G401.6 (cell line): ENCODE measurements around the gene DUSP6.

Experiments
- FAIRE-seq: peaks from 2 replicates; lab custom pipeline; 2012; peaks lifted over from hg19 to GRCh38; lab: Jason Lieb, UNC

The DUSP6 gene, protein sequence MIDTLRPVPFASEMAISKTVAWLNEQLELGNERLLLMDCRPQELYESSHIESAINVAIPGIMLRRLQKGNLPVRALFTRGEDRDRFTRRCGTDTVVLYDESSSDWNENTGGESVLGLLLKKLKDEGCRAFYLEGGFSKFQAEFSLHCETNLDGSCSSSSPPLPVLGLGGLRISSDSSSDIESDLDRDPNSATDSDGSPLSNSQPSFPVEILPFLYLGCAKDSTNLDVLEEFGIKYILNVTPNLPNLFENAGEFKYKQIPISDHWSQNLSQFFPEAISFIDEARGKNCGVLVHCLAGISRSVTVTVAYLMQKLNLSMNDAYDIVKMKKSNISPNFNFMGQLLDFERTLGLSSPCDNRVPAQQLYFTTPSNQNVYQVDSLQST

DNA sequence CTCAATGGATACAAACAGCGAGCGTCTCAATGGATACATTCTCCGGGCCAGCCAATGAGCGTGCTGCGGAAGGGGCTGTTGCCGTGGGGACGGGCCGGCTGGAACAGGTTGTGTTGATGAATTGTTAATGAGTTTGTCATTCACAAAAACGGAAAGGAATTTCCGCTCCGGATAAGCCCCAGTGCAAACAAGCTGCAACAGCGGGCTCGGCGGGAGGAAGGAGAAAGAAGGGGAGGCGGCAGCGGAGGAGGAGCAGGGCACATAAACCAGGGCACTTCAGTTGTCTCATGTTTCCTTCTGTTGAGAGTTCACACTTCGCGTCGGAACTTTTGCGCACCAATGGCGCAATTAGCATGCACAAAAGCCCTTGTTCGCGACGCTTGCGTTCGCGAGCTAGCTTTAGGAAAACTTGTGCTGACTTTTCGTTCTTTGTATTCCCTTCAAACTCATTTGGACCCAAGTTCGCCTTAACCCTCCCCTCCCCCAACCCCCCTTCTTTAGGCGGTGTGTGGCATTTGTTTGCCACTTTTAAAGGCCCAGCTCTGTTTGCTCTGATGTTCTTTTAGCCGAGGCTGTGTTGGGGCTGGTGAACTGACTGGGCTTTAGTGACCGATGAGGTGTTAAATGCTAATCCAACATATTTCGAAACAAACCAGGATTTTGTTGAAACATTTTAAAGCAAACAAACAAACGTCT is at the start of gene DUSP6:
DUSP6 (minus strand) TSS at position 10 of the 696 bp plus-strand sequence. CDS start 462 bp downstream, outside the sequence.
- FAIRE-seq, result peak; percentile 98

DNA sequence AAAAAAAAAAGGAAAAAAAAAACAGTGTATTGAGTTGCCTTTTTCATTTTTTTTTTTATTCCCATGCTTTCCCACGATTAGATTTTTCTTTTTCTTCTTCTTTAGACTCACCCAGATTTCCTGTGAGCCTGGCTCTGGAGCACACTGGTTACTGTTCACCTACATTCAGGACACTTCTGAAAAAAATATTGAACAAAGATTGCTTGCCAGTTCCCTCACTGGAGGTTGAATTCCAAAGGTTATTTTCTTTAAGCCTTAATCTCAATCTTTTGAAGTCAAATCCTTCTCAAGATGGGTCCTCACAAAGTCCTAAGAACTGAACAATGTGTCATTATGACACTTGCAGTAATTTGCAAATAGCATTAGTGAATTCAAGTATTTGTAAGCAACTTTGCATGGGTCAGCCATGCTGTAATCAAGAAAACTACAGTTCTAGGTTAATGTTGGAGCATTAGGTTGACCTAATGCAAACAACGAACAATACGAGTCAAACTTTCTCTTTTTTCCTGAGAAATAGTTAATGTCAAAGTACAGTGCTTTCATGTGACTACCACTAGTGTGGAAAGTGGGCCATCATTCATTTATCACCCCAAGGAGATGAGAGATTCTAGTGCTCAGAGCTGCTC is 49.2 kb upstream of the DUSP6 start:
- FAIRE-seq, result no peak

DNA sequence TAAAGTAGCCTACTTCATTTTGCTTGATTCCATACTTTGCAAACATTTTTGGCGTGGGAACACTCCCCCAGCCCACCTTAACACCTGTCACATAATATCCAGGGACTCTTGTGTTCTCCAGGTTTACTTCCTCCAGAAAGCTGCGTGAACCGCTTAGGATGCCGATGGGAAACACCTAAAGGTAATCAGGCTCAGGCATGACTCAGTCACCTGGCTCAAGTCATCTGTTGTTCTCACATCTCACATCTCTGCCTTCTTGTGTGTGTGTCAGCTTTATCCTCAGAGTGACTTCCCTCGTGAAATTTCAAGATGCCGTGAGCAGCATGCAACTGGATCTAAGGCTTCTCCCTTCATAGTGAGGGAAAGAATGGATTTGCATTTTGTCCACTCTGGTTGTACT is 48.1 kb upstream of the DUSP6 start:
- FAIRE-seq, result no peak

DNA sequence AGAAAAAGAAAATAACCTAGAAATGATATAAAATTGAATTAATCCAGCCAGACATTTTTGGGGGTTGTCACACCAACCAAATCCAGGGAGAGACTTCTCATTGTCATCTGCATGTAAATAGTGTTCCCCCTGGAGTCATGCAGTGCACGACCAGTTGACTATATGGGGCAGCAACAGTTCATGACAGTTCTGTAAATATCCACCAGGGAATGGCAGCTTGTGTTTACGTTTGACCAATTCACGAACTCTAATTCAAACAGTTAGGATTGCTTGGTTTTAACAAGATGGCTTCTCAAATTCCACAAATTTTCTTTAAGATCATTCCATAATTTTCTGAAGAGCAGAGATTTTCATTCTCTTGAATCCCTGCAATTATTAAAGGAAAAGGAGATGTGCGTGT is 43.4 kb upstream of the DUSP6 start:
- no peak for FAIRE-seq

DNA sequence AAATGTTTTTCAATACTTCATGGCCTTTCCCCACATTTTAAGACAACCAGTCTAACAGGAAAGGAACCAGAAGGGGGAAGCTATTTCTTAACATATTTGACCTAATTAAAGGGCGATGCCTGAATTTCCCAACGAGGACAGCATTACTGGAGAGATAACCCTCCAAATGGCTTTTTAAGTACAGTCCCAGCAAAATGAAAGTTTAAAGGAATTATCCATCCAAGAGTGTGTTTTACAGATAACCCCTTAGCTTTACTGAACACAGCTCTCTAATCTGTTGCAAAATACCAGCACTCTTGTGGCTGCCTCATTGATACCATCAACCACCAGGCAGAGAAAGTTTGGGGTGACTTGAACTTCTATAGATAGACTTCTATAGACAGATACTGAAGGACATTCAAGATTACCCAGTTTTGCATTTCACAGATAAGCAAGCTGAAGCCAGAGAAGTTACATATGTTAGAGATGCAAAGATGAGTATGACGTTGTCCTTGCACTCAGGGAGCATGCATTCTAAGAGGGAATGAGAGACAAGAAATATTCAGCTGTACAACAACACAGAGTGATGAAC is 41.3 kb upstream of the DUSP6 start:
- no peak for FAIRE-seq

DNA sequence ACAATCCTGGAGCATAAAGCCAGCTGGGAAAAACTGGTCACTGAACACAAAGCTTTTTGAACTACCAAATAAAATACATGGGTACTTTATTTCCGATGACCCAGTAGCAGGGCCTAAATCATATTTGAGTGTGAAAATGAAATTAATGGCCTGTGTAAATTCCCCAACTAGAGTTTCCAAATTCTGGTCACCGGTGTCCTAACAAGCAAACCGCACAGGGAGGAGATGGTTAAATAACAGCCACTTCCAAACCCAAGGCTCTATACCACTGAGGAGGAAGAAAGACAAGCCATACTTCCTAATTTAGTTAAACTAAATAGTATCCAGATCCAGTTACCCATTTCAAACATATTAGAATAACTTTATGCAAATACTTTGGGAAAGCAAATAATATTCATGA is 40.1 kb upstream of the DUSP6 start:
- no peak for FAIRE-seq

DNA sequence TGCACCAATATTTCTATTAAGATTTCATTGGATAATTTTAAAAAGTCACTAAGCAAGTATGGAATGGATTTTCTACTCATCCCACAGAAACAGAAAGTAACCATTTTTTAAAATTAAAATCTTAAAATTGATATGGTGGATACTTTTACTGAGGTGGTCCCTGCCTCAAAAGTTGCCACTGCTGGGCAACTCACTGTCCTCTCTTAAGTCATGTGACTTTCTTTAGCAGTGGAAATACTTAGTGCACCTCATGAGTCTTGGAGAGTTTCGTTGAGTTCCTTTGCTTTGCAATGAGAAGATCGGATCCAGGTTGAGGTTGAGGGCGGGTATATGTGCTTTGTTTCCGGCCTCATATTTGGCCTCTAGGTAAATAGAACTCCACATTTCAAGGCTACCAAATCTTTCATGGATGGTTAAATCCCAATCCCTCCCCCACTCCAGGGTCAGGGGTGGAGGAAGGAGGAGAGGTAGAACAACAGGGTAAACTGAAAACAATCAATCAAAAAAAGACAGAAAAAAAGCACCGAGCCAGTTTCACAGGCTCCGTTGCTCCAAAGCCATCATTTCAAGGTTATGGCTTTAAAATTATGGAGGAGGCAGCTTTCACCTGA is 39.5 kb upstream of the DUSP6 start:
- FAIRE-seq, result peak; percentile 3

DNA sequence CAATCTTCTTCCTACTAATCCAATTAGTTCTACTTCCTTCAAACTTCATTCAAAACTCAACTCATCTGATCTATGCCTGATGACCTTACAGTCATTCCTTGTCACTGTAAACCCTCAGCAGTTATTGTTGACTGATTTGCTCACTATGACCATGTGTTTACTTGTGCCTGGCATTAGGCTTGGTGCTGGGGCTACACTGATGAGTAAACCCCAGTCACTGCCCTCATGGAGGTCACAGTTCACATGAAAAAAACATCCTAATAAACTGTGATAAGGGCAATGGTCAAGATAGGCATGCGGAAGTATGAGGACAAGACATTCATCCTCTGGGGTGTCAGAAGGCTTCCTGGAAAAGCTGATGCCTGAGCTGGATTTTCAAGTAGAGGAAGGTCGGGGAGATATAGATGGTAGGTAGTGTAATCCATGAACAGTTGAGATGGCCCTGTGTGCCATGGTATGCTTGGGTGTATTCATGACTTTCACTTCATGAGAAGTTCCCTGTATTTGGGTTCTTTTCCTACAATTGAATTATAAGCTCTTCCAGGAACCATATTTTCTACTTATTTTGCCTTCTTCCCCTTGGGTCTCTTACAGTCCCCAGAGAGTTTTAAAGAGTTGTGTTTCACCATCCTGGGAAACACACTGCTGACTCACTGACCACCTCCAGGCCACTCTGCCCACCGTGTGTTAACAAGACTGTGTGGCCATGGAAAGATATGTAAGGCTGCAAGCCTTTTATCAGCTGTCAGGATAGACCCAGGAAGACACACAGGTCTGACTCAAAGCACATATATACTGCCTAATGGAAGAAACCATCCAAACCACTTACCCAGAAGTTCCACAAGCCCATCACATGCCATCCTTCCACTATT is 38.7 kb upstream of the DUSP6 start:
- FAIRE-seq, result peak; percentile 96

DNA sequence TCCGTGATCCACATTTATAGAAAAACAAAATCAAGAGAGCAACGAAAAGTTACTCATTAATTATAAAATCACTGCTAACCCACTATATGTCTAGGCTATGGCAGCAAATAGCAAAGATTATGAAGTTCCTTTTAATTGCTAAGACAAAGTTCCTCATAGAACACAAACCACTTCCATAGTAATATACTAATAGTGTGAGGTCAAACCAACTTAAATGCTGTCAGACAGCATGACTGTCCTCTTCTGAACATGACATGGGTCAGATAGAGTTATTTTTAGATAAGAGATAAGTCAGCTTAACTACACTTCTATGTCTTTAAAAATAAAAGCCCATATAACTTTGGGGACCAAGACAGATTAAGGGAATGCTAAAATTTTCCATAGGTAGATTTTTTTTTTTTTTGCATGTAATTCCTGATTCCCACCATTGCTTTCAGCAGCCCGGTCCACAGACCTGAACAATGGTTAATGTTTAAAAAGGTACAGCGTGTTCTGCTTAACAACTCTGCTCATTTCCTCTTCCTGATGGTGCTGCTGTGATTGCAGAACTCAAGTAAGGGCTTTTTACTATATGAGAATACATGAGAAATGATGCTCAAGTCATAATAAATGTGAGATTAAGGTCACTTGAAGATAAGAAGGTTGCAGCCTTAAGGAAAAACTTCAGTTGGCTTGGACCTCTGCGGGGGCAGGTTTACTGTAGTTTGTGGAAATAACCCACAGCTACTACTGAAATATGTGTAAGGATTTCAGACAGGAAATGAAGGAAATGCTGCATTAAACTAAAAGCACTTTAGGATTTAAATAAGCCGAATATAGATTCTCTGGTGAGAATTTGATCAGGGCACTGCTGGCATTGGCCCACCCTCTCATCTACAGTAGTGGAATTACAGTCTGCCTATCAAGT is 37.7 kb upstream of the DUSP6 start:
- no peak for FAIRE-seq

DNA sequence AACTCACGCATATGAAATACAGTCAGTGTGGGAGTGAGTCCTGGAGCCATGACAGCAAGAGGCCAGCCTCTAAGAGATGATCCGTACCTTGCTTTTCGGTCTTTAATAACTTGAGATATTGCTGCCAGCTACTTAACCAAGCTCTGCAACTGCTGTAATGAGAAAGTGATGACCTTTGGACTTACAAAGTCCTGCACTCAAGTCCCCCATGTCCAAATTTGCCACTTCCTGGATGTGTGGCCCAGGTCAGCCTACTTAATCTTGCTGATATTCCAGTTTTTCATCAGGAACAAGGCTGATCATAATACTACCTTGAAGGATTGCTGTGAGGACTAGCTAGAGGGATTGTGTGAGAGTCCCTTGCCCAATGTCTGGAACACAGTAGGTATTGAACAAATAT is 33.8 kb upstream of the DUSP6 start:
- peak; percentile 64 for FAIRE-seq

DNA sequence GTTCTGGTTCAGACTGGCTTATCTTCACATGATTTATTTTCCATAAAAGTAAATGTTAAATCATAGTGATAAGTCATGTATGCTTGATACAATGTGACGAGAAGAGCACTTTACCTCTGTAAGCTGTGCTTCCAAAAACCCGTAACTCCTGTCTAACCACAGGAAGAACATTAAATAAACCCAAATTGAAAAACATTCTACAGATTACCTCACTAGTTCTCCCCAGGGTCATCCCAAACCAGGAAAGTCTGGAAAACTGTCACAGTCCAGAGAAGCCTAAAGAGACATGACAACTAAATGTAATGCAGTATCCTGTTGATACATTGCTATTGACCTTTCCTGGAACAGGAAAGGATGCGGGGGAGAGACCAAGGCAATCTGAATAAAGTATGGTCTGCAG is 32.5 kb upstream of the DUSP6 start:
- no peak for FAIRE-seq

DNA sequence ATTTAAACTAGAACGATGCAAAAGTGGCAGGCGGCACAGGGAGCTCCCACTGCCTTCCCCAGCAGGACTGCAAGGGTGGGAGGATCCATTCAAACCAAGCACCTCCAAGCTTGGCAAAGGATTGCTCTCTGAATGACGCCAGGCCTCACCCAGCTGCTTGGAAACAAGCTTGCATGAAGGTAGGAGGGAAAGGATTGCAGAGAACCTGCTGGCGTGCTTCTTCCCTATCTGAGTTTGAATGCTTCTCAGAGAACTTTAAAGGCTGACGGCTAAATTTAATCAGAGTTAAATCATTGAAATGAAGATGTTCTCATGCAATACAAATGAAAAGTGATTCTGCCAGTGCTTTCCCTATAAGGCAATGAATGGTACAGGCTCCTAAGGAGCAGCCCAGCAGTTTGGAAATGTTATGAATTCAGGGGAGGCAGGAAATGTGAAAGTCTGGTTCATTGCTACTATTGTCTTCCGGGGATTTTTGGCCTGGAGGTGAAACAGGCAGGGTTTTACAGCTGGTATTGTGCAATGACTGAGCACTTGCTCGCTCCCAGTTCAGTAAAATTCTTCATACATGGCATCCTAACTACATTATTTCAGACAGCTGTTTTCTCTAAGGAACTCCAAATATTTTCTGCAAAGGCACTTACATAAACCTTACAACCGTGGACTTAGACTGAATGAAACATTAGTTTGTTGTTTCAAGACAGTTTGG is 31.9 kb upstream of the DUSP6 start:
- FAIRE-seq, result peak; percentile 95

DNA sequence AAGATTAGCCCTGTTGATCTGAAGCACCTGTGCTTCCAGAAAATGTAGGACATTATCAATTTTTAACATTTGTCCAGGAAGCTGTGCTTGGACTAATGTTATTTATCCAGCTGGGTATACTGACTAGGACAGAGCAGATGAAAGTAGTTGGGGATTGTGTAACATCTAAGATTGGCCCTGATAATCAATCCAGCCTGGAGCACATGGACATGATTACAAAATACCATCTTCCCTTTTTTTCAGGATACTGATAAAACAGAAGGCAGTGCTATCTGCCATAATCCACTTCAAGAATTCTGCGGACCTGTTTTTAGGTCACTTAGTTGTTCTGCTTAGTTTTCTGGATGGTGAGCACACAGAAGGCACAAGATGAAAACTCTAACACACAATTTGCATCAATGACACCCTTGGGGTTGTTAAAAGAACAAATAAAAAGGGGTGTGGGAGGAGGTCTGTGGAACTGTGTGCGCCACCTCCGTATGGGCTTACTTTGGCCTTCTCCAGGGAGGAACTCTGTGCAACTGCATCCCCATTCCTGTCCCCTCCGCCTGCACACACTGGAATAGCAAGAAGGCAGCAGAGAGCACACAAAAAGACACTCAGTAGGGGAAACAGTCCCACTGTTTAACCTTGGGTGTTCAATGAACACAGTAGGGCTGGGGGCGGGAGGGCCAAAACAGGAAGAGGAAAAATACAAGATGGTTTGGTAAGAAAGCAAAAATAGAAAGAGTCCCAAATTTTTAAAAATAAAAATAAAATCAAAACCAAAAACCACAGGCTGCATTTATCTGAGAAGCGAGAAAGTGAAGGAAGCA is 31.1 kb upstream of the DUSP6 start:
- no peak for FAIRE-seq

DNA sequence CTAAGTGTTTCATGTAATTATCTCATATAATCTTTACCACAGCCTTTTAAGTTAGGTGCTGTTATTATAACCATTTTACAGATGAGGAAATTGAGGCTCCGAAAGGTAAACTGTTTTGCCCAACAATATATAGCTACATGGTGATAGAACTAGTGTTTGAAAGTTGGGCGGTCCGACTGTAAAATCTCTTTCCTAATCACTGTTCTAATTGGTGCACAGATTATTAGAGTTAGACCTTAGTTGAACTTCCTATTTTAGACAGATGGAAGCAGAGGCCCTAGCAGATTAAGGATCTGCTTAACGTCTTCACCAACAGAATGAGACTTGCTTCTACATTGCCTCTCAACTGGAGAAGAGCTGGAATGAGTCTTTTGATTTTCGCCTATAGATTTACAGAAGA is 30.0 kb upstream of the DUSP6 start:
- FAIRE-seq, result no peak

DNA sequence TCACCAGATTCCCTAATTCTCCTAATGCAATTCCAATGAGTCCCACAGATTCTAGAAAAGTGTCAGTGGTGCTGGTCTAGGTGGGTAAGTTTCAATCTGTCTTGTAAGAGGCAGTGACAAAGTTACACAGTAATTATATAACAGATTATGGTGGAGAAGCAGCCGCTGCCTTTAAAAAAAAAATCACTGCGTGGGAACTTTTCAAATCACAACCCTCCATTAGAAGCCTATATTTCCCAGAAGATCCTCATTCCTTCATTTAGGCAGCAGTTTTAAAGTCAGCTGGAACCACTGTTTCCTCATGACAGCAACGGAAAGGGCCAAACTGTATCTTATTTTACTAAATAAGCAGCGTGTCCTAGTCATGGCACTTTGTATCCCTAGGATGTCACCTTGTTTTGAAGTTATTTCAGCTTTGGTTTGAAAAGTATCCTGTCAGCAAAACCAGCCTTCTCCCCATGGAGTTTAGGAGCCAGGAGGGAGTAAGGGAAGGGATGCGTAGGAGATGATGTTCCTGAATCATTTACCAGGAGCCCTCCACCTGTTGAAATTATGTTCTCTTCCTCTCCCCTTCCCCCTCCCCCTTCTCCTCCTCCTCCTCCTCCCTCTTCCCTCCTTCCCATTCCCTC is 27.7 kb upstream of the DUSP6 start:
- no peak for FAIRE-seq

DNA sequence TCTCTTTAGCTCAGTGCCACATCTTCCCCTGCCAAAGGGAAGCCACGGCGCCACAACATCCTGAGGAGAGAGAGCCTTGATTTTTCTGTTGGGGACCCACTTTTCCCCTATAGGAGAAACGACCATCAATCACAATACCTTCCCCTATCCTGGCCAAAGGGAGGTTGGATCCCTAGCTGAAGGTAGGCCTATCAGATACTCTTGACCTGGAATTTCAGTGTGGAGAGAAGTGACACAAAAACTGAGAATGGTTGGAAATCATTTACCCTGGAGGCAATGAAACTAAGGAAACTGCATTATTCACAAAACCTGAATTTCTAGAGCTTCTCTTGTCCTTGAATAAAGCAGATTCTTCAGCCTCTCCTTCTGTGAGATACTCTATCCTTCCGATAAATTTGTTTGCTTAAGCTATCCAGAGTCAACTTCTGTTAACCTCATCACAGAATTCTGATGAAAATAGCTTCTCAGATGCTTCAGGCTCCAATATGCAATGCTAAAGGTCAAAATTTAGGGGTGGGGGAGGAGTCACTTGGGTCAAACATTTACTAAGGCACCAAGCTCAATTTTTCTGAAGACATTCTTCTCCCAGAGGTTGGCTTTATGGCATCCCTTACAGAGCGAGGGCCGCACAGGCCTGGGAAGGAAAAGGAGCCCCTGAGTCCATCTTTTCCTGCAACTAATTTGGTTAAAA is 27.0 kb upstream of the DUSP6 start:
- no peak for FAIRE-seq

DNA sequence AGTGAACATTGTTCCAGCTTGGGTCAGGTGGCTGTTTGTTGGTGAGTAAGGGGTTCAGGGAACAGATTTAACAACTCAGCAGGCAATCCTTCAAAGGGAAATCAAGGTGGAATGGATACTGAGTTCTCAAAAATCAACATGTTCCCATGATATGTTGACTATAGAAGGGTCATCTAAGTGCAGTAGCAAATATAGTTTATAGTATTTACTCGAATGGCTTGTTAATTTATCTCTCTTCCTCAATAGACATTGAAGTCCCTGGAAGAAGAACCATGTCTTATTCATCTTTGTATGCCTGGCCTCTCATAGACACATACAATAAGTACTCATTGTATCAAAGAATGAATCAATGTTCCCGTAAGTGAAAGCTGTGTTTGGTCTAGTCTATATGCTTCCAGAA is 24.5 kb upstream of the DUSP6 start:
- FAIRE-seq, result no peak

DNA sequence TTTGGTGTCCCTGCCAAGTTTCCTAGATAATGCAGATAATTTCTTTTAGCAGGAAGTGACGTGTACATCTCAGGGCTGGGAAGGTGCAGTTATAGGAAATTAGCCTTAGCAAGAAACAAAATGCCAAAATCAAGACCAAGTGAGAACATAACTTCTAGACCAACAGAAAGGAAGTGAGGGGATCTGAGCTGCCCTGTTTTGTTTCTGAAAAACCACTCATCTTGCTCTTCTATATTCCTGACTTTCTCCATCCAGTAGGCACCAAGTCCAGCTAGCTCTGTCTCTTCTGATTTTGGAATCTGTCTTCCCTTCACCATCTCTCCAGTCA is 23.9 kb upstream of the DUSP6 start:
- no peak for FAIRE-seq
